B cell (primary cell): Measurements from ENCODE around the gene ATP1B2. TPM values are rescaled to one million over a fixed set of nuclear protein-coding genes. Genes with fewer than 3 reads are reported as not detected.

Experiments
- ATAC-seq: fragments of 200-7000 bp; cut with Tn5 transposase; one replicate; pipeline ENCODE4 v1.10.0; 2021; ENCODE audit warnings: low read depth, mild to moderate bottlenecking, moderate number of reproducible peaks, moderate library complexity
- CTCF ChIA-PET: fragments of 350-600 bp; sonication (Branson Sonifier 250); formaldehyde crosslinking; loops from one replicate; lab custom pipeline; 2021; ENCODE audit warnings: antibody characterized with exemption, inconsistent platforms; lab: Charles Lee
- POLR2A ChIA-PET: fragments of 350-600 bp; sonication (Branson Sonifier 250); formaldehyde crosslinking; loops from one replicate; lab custom pipeline; 2021; ENCODE audit warnings: antibody characterized with exemption; lab: Charles Lee
- DNase-seq: peaks from one replicate; pipeline ENCODE4 v3.0.0; 2013
- H2AFZ ChIP-seq: 2 replicates; pipeline ENCODE4 v1.6.1; 2012; ENCODE audit warnings: mild to moderate bottlenecking, low read depth, low read length; ENCODE audit not compliant: insufficient read depth, poor library complexity, severe bottlenecking
- H3K27ac ChIP-seq, 2 donors: 1 replicate in 1 of 2; 2 replicates in 1 of 2; pipeline ENCODE4 v1.5.1; 2012 to 2013; ENCODE audit warnings: low read length in 2 of 2, mild to moderate bottlenecking in 2 of 2, moderate library complexity in 1 of 2
- H3K27me3 ChIP-seq, 4 experiments: fragments of 200-600 bp in 1 of 4; sonication (generic) in 1 of 4; replicated peaks in 1 of 4; 1 replicate in 2 of 4; 2 replicates in 2 of 4; pipeline versions ENCODE4 v1.6.1 to v1.7.0; 2013 to 2016; ENCODE audit warnings: low read length in 3 of 4, mild to moderate bottlenecking in 2 of 4, mixed read lengths in 1 of 4, moderate library complexity in 1 of 4; ENCODE audit not compliant: insufficient read depth in 4 of 4, control insufficient read depth in 3 of 4; ENCODE audit errors: control extremely low read depth in 1 of 4
- H3K36me3 ChIP-seq, 2 experiments: replicated peaks in 1 of 2; 1 replicate in 1 of 2; 2 replicates in 1 of 2; pipeline versions ENCODE4 v1.6.1 to v1.7.1; 2013; ENCODE audit warnings: low read length in 1 of 2; ENCODE audit not compliant: insufficient read depth in 2 of 2, control insufficient read depth in 1 of 2; ENCODE audit errors: control extremely low read depth in 1 of 2, extremely low read depth in 1 of 2
- H3K4me1 ChIP-seq, 2 donors: fragments of 200-600 bp in 1 of 2; sonication (generic) in 1 of 2; 1 replicate in 1 of 2; 2 replicates in 1 of 2; pipeline versions ENCODE4 v1.5.1 to v1.6.1; 2013 to 2017; ENCODE audit warnings: low read length in 2 of 2; ENCODE audit not compliant: control insufficient read depth in 2 of 2, insufficient read depth in 2 of 2
- H3K4me2 ChIP-seq: replicated peaks from 2 replicates; pipeline ENCODE3; 2012; ENCODE audit warnings: mild to moderate bottlenecking, low read depth, low read length; ENCODE audit not compliant: poor library complexity, severe bottlenecking
- H3K4me3 ChIP-seq, 5 experiments: fragments of 200-600 bp in 1 of 5; sonication (generic) in 1 of 5; 1 replicate in 3 of 5; 2 replicates in 2 of 5; pipeline versions ENCODE4 v1.5.1 to v1.7.0; 2011 to 2016; ENCODE audit warnings: low read length in 4 of 5, mild to moderate bottlenecking in 4 of 5, low read depth in 2 of 5, control low read depth in 1 of 5, moderate library complexity in 1 of 5; ENCODE audit not compliant: insufficient read depth in 1 of 5; ENCODE audit errors: control extremely low read depth in 1 of 5, extremely low read depth in 1 of 5
- H3K79me2 ChIP-seq: fragments of 200-600 bp; sonication (generic); one replicate; pipeline ENCODE4 v1.6.0; 2016; ENCODE audit warnings: low read length; ENCODE audit not compliant: control insufficient read depth, insufficient read depth
- H3K9ac ChIP-seq: fragments of 200-600 bp; sonication (generic); 2 replicates; pipeline ENCODE4 v1.6.1; 2017; ENCODE audit warnings: mild to moderate bottlenecking, low read length, moderate library complexity
- H3K9me3 ChIP-seq, 3 donors: one replicate each; pipeline versions ENCODE4 v1.6.1 to v1.7.1; 2013; ENCODE audit warnings: low read length in 2 of 3; ENCODE audit not compliant: control insufficient read depth in 2 of 3, insufficient read depth in 1 of 3; ENCODE audit errors: control extremely low read depth in 1 of 3
- H4K20me1 ChIP-seq: 2 replicates; pipeline ENCODE4 v1.6.0; 2012; ENCODE audit warnings: mild to moderate bottlenecking, low read length; ENCODE audit not compliant: insufficient read depth, control insufficient read depth, poor library complexity, severe bottlenecking
- H3K27ac Mint-ChIP-seq: one replicate; pipeline ENCODE4 v1.8.0; 2021; ENCODE audit warnings: mixed read lengths
- H3K27me3 Mint-ChIP-seq: one replicate; pipeline ENCODE4 v1.8.0; 2021; ENCODE audit warnings: mixed read lengths
- H3K4me1 Mint-ChIP-seq: one replicate; pipeline ENCODE4 v1.8.0; 2021; ENCODE audit warnings: mixed read lengths
- H3K4me3 Mint-ChIP-seq: one replicate; pipeline ENCODE4 v1.8.0; 2021; ENCODE audit warnings: mixed read lengths
- H3K9me3 Mint-ChIP-seq: one replicate; pipeline ENCODE4 v1.8.0; 2022; ENCODE audit warnings: mixed read lengths; ENCODE audit not compliant: insufficient read depth
- CTCF ChIP-seq: fragments of 200-600 bp; IDR thresholded peaks from one replicate; pipeline ENCODE4 v1.8.0; 2022; ENCODE audit warnings: antibody characterized with exemption, mild to moderate bottlenecking
- EZH2 ChIP-seq: IDR thresholded peaks from 2 replicates; pipeline ENCODE4 v1.6.1; 2012; ENCODE audit warnings: borderline replicate concordance, low read depth, mild to moderate bottlenecking, moderate library complexity, low read length; ENCODE audit not compliant: insufficient read depth, poor library complexity, severe bottlenecking
- WGBS: methylation state at CpG from one replicate; pipeline ENCODE4 v1.1.5; 2013; ENCODE audit warnings: missing lambda C conversion rate; ENCODE audit not compliant: insufficient coverage; 5-methylcytosine and 5-hydroxymethylcytosine counted together
- intact Hi-C: fragments of 100-400 bp; cut with micrococcal nuclease; formaldehyde crosslinking; loops from one replicate; pipeline ENCODE4 v1.10.0; 2022
- polyA plus RNA-seq: library from polyadenylated mRNA; depleted of rRNA; stranded (reverse); fragments of >200 nt; gene quantifications from 2 replicates; pipeline ENCODE4 v1.2.3, GENCODE V29; 2012
- total RNA-seq, 2 donors: library from RNA; stranded (reverse); fragments of 120-200 nt in 1 of 2; gene quantifications; 1 replicate in 1 of 2; 2 replicates in 1 of 2; pipeline versions ENCODE4 v1.2.3 to v1.2.4, GENCODE V29; 2013 to 2022

The ATP1B2 gene
- total and polyA plus RNA-seq, 2 donors (not counting 1 experiment from before 2014, with no cell fraction given) = 0.39 TPM; not detected in 1

- Histone ChIP-seq H3K36me3 (no peaks in the 10 kb centered on the region), H3K4me1 (peaks cover 20 to 24% of the 10 kb centered on the region in 2 donors), H3K27ac (no peak overlapping the region), H4K20me1 (no peaks in the 10 kb centered on the region), H3K27me3 (peaks cover 0 to 43% (median 29%) of the 10 kb centered on the region in 4 experiments), H2AFZ (no peak overlapping the region), H3K9me3 (peaks cover 0 to 6% (median 0%) of the 10 kb centered on the region in 3 donors), H3K79me2 (no peaks in the 10 kb centered on the region), H3K9ac (no peak overlapping the region), H3K4me3 (no peak overlapping the region), H3K4me2 (no peak overlapping the region)
- Mint-ChIP-seq H3K9me3 (no peaks in the 10 kb centered on the region), H3K27ac (no peak overlapping the region), H3K4me1 (peaks cover 19% of the 10 kb centered on the region), H3K27me3 (peaks cover 45% of the 10 kb centered on the region), H3K4me3 (peak overlapping the region; percentile 68)
- ChIA-PET POLR2A (no interaction called here), CTCF (no interaction called here)
- no peak for DNase-seq
- 94% methylated on average over 8 of the region's 12 CpGs for WGBS
- intact Hi-C loops = no loop called here
- TF ChIP-seq EZH2 = no peak
- no peak for TF ChIP-seq CTCF
- ATAC-seq = no peak
Measured at GRCh38 chr17:7652388-7653356, 1.9 kb downstream of the ATP1B2 start.
